Left ventricle myocardium superior (tissue), 1 donor: ENCODE results near the gene BAHD1. TPM values are rescaled to one million over a fixed set of nuclear protein-coding genes. Genes with fewer than 3 reads are reported as not detected.
"Not testable (repeated sequence)": the region's sequence is repeated elsewhere in the genome, so short reads cannot be mapped to it uniquely, and the experiment has no call there.

Source experiments
- ATAC-seq: fragments of 200-7000 bp; cut with Tn5 transposase; one replicate; pipeline ENCODE4 v1.9.1; 2020; ENCODE audit warnings: mild to moderate bottlenecking, moderate library complexity
- DNase-seq: peaks from one replicate; pipeline ENCODE4 v3.0.0-alpha.2; 2020
- intact Hi-C: fragments of 100-400 bp; cut with micrococcal nuclease; formaldehyde crosslinking; loops from one replicate; pipeline ENCODE4 v1.11.0; 2022
- total RNA-seq: library from RNA; stranded (reverse); fragmentation: NEBNext Ultra II Directional; extraction: Animal tissue kit (Norgen Biotek cat#: 25700); gene quantifications from one replicate; pipeline ENCODE4 v1.2.1, GENCODE V29; 2021
- donor health status: DM: no; HTN: yes; CAD: no; lungs with severe emphysema.

Gene BAHD1
- total RNA-seq, 1 donor from 2014 or later: 18.1 TPM

DNA sequence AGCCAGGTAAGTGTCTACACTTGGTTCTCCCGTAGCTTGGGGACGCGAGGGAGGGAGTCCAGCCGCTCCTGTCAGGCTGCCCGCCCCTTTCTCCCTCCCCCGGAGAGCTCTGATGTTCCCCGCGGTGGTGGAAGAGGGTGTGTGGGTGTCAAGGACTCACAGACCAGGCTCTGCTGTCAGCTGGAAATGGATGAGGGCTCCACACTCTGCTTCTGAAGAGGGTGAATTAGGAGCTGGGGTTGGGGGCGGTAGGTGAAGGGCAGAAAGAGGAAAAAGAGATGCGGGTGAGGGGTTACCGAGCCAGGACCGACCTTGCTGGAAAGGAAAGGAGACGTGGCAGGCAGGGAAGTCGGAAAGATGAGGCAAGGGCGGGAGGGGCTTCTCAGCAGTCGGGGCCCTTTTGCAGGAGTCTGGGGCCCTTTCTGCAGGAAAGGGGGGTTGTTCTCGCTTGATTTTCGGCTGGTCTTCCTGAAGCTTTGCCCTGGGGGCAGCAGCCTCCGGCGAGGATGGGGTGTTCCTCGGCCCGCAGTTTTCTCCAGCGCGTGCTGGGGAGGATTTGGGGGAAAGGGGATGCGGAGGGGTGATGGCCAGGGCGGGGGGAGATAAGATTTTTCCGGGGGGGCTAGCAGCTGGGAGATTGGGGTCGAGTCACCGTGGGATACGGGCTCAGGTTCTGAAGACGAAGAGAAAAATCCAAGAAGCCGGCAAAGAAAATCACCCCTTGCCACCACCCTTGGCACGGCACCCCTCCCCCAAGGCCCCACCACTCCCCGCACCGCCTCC, 602 bp upstream of the BAHD1 start:
- intact Hi-C loops: no loop called here
- DNase-seq (peak; percentile 58), ATAC-seq (peak; percentile 41)

DNA sequence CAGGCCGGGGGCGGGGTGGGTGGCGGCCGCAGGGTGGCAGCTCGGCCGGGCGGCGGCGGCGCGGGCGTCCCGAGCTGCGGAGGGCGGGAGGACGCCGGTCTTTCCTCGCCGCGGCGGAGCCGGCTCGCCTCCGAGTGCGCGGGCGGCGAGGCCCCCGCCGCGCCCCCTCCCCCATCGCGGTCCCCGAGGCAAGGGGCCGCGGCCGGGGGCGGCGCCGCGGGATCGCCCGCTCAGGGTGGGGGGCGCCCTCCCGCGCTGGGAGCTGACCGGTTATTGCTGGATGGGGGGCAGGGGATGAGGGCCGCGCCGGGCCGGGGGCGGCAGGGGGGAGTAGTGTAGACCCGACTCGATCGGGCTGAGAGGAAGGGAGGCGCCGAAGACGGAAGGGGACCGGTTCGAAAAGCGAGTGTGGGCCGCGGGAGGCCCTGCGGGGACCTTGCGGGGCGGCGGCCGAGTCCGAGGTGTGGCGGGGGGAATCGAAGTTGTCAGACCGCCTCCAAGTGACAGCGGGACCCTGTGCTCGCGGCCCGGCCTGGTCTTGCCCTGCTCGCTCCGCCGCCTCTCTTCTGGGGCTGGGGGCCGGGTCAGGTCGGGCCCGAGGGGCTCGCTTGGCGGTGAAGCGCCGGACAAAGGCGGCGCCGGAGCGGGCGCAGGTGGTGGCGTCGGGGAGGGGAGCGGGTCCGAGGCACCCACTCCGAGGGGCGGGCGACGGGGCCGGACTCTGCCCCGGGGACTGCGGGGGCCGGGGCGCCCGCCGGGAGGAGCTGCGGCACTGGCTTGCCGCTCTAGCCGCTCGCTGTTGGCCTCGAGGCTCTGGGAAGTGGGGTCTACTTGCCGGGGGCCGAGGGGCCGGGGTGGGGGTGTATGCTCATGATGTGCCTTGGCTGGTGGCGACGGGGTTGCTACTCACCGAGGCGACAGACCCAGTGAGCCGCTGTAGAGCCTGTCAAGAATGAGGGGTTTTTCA, 1.1 kb downstream of the BAHD1 start:
- ATAC-seq: peak; percentile 2
- DNase-seq: peak; percentile 49
- intact Hi-C loops: no loop called here

DNA sequence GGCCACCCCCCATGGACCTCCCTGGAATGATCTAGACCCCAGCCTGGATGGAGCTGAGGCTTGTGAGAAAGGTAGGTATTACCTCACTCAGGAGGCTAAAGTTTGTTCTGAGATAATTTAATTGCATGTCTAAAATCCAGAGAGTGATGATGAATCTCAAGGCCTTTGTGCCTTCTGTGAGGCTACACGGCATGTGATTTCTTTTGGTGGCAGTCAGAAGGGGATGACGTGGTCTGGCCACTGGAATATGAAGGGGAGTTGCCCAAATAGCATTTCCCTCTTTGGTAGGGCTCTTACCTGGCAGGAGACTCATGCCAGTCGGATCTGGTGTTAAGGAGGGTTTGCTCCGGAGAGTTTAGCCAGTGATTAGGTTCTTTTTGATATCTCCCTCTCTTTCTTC, 2.5 kb downstream of the BAHD1 start:
- intact Hi-C loops: no loop called here
- DNase-seq: no peak
- ATAC-seq: no peak

DNA sequence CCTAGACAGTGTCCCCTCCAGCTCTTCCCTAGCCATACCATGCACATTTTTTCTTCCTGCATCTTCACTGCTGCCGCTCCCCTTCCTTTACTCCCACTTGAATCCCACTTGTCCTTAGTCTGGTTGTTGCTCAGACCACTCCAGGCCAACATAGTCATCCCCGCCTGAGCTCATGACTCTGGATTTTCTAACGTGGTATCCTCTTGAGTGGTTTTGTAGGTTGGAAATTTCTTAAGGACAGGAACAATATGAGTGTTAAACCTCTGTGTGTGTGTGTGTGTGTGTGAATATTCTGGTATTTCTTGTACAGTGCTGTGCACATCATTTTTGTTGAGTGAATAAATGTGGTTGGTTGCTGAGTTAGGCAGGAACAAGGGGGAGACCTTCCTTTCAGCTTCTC, 3.1 kb downstream of the BAHD1 start:
- no peak for DNase-seq
- intact Hi-C loops: no loop called here

DNA sequence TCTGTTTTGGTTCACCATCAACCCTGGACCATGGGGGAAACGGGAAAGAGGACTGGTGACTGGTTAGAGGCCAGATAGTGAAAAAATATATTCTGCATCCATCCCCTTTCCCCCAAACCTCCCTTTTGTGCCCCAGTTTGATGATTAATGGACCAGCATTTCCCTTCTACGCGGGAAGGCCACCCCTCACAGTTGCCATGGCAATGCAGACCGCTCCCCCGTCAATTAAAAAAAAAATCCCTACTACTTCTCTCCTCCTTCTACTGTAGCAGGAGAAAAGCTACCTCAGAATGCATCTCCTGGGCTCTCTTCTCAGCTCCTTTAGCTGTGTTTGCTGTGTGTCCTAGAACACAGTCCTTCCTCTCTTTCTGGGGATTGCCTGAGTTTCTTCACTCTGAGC, 4.0 kb downstream of the BAHD1 start:
- intact Hi-C loops: no loop called here
- ATAC-seq (no peak), DNase-seq (no peak)

More for the DNA sequence above, 3.1 kb downstream of the BAHD1 start:
- ATAC-seq: no peak

DNA sequence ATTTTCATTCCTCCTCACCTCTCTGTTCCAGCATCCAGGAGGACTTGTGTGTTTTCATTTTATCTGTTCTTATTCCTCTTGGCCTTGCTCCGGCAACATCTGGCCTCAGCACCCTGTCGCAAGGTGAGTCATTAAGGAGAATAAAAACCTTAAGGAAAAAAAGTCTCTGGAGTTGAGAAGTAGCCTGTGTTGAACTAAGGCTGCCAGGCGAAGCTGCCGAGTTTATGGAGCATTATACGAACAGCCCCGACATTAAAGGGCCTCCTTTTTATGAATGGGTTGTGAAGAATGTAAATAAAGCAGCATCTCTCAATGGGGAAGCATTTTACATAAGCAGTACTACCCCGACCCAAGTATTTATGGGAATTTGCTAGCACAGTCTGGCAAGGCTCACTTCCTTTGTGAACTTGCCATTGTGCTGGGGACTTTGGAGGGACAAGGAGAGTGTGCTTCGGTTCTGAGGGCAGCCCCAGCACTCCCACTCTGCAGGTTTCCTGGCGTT, 4.7 kb downstream of the BAHD1 start:
- ATAC-seq (no peak), DNase-seq (no peak)
- intact Hi-C loops: no loop called here

DNA sequence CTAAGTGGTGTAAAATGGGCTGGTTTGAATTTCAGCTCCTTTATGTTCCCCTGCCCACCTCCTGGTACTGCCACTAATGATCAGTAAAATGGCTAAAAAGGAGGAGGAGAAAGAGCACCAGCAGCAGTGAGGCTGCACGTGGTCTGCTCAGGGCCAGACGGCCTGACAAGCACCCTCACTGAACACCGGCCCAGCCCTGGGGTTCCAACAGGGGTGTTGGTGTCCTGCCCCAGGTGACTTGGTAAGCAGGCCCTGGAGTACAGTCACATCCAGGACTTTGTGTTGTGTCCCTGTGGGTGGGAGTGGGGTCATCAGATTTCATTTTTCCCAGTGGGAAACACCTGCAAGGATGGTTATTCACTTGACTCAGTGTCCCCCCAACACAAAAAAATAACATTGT, 5.4 kb downstream of the BAHD1 start:
- DNase-seq (no peak), ATAC-seq (no peak)
- intact Hi-C loops: no loop called here

DNA sequence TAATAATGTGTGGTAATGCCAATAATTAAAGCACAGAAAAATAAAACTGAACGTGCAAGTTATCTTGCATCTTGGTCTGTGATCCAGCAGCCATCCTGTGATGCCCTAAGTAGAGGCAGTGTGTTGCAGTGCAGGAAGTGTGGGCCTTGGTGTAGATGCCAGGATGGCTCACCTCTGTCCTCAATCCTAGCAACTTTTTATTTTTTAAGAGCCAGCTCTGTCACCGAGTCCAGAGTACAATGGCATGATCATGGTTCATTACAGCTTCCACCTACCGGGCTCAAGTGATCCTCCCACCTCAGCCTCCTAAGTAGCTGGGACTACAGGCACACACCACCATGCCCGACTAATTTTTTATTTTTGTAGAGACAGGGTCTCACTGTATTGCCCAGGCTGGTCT, 7.6 kb downstream of the BAHD1 start:
- intact Hi-C loops: no loop called here
- DNase-seq (no peak), ATAC-seq (no peak)

DNA sequence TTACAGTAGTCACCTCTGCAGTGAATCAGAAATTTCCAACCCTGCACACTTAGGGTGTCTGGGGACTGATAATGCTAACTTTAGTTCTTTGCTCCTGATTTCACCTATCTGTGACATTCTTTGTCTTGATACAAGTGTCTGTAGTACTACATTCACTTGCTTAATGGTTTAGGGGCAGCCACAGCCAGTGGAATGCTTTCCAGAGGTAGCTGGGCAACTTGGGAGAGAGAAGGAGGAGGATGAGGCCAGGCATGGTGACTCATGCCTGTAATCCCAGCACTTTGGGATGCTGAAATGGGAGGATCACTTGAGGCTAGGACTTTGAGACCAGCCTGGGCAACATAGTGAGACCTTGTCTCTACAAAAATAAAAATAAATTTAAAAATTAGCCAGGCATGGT, 8.5 kb downstream of the BAHD1 start:
- ATAC-seq: no peak
- intact Hi-C loops: no loop called here

DNA sequence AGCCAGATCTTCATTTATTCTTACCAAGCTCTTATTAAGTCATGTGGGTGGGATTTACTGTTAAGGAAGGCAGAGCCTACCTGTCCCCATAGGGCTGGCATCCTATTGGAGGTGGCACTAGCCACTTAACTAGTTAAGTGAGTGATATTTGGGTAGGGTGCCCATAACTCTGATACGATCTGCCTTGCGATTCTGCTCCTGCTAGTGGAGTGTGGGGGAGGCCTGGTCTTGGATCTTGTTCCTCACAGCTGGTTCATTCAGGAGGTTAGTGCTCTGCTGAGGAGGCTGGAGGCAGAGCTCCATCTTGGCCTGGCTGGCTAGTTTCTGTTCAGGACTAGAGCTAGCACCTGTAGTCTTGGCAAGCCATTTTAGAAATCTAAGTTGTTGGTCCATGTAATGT, 9.3 kb downstream of the BAHD1 start:
- intact Hi-C loops: no loop called here
- ATAC-seq: no peak
- DNase-seq: no peak

More for the DNA sequence above, 8.5 kb downstream of the BAHD1 start:
- DNase-seq: no peak

DNA sequence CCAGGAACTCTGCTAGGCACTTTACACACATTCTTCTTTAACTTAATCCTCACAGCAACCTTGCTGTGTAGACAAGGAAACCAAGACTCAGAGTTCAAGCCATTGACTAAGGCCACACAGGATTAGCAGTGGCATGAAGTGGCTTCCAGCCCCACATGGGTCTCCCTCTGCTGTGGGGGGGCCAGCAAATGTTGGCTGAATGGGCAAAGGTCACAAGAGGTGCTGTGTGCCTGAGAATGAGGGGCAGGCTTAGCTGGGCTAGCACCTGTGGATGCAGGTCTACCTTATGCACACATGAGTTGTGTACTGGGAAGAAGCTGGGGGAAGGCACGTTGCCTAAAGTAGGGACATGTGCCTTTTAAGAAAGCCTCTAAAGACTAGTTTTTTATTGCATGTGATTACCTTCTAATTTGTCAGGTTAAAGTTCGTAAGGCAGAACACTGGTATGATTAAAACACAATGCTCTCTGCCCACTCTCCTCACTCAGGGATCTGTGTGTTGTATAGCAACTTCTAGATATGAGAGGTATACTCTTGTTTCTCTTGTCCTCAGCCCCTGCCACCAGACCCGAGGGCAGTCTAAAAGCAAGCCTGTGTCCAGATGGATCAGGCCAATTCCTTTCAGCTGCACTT, 10.9 kb downstream of the BAHD1 start:
- ATAC-seq (no peak), DNase-seq (no peak)
- intact Hi-C loops: no loop called here

DNA sequence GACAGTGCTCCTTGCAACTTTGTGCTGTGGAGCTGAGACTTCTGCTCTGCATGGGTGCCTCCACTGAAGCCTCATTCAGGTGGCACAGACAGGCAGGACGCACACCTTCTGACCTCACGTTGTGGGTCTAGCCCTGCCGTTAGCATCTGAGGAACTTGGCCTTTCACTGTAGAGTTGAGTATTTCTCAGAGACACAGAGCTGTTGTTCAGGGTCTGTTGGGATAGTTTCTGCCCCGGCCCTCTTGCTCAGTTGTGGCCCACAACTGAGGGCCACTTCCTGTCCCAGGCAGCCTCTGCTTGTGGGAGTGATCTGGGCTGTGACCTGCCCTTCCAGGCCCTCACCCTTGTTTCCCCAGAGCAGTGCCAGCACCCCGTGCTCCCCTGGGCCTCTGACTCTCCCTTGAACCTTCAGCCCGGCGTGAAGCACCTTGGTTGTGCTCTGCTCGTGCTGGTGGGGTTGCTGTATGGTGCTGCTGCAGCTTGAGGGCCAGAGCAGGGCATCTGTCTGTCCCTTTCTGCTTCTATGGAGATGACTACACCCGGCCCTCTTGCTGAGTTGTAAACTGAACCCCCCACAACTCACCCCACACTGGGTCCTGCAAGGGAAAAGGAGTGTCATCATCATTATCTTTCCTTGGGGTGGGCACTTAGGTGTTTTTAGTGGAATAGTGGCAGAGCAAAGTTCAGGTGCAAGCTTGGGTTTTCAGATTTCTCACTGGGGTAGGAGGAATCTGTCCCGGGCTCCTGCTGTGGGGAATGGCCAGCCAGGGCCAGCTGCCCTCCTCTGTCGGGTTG, 11.7 kb downstream of the BAHD1 start:
- intact Hi-C loops: no loop called here
- DNase-seq: no peak
- no peak for ATAC-seq

DNA sequence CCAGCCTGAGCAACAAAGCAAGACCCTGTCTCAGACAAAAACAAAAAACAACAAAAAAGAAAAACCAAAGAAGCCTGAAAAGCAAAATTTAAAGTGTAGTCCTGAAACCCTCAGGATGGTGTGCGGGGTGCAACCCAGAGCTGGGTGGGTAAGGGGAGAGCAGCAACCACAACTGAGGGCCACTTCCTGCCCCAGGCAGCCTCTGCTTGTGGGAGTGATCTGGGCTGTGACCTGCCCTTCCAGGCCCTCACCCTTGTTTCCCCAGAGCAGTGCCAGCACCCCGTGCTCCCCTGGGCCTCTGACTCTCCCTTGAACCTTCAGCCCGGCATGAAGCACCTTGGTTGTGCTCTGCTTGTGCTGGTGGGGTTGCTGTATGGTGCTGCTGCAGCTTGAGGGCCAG, 13.2 kb downstream of the BAHD1 start:
- intact Hi-C loops, DNase-seq, ATAC-seq: not testable (repeated sequence)

DNA sequence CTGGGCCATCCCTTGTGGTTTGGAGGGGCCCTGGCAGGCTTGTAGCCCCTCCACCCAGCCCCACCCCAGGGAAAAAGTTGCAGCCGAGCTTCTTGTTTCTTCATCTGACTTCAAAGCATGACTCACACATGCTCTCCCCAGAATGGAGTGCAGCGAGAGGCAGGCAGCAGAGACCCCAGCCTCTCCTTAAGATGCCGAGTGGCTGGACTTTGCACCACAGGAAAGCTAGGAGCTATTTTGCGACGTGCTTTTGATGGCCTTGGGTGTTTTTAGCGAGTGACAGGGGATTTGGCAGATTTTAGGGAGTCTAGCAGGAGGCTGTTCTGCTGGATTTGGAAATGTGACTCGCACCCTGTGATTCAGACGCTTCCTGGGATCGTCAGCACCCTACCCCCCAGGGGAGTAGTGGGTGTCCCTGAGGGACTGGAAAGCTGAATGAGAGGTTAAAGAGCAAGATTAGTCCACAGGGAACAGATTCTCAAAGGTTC, 14.2 kb downstream of the BAHD1 start:
- intact Hi-C loops: no loop called here
- ATAC-seq: no peak
- no peak for DNase-seq

DNA sequence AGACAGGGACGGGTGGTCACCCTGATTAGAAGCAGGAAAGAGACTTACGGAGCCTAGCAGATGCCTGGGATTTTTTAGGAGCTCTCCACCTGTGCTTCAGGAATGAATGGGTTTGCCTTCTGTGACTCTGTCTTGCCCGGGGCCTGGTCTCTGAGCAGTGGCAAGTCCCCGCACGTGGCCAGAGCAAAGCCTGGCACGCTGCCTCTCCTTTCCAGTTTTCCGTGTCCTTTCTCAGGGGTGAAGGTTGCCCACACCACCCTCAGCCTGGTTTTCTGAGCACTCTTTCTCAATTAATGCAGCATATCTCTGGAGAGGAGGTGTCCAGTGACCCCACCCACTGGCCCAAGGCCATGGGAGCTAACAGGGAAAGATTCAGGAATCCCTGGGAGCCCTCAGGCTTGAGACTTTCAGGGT, 15.6 kb downstream of the BAHD1 start:
- intact Hi-C loops: no loop called here
- ATAC-seq (peak; percentile 79), DNase-seq (peak; percentile 72)

DNA sequence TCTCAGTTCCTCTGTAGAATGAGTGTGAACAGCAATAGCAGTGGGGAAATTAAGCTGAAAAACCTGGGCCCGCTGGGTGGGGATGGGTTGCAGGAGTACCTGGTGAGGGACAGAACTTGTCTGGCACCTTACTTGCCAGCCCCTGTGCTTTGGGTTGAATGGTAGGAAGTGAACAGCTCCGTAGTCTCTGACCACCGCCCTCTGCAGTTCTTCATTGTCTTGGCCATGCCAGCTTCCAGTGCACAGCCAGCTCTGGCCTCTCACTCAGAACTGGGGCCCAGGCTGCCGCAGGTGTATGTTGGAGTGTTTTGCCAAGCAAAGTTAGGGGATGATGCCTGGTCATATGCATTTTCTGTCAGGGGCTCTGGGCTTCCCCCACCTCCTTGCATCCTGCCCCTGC, 16.0 kb downstream of the BAHD1 start:
- intact Hi-C loops: no loop called here
- no peak for DNase-seq

DNA sequence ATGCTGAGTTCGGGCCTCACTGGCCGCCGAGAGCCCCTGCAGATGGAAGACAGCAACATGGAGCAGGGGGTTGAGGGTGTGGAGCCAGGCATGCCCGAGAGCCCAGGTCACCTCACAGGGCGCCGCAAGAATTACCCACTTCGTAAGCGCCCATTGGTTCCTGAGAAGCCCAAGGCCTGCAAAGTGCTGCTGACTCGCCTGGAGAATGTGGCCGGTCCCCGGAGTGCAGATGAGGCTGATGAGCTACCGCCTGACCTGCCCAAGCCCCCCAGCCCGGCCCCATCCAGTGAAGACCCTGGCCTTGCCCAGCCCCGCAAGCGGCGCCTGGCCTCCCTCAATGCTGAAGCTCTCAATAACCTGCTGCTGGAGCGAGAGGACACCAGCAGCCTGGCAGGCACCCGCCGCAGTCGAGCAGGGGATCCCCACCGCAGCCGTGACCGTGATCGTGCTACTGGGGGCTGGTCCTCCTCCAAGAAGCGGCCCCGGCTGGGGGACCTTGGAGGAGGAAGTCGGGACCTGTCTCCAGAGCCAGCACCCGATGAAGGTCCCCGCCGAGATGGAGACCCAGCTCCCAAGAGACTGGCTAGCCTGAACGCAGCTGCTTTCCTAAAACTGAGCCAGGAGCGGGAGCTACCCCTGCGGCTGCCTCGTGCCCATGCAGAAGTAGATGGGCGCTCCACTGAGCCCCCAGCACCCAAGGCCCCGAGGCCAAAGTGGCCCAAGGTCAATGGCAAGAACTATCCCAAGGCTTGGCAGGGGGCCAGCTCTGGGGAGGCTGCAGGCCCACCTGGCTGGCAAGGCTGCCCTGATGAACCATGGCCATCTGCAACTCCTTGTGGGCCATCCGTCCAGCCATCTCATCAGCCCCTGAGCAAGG, 18.0 kb downstream of the BAHD1 start:
- DNase-seq (no peak), ATAC-seq (no peak)
- intact Hi-C loops: no loop called here

More for the DNA sequence above, 16.0 kb downstream of the BAHD1 start:
- ATAC-seq: peak; percentile 42
